NK-92 treated with Interleukin-12 subunit alpha and Interleukin-12 subunit beta, amount 100 ng/mL, for 24 hours (cell line): ENCODE results near the gene NBEAL2.

Experiments
- DNase-seq: peaks from one replicate; lab custom pipeline; 2025; lab: John Stamatoyannopoulos, UW

The NBEAL2 gene

GRCh38 chr3:47000922-47001730, 21.7 kb downstream of the NBEAL2 start:
- DNase-seq: no peak

GRCh38 chr3:47001731-47002170, 22.3 kb downstream of the NBEAL2 start:
- DNase-seq: no peak

GRCh38 chr3:47002171-47003055, 22.9 kb downstream of the NBEAL2 start:
- no peak for DNase-seq

GRCh38 chr3:47003056-47003410, 23.6 kb downstream of the NBEAL2 start:
- no peak for DNase-seq

- DNase-seq: no peak
Measured at GRCh38 chr3:47003461-47004368, 24.2 kb downstream of the NBEAL2 start.

- DNase-seq: no peak
Measured at GRCh38 chr3:47004369-47005211, 25.1 kb downstream of the NBEAL2 start.

- DNase-seq: no peak
Measured at GRCh38 chr3:47005212-47006144, 26.0 kb downstream of the NBEAL2 start.

- no peak for DNase-seq
Measured at GRCh38 chr3:47006145-47006651, 26.7 kb downstream of the NBEAL2 start.

- DNase-seq: no peak
Measured at GRCh38 chr3:47007001-47007400, 27.5 kb downstream of the NBEAL2 start.

- DNase-seq: no peak
Measured at GRCh38 chr3:47007482-47008233, 28.2 kb downstream of the NBEAL2 start.

GRCh38 chr3:47008234-47008796, 28.8 kb downstream of the NBEAL2 start:
- DNase-seq: no peak

- DNase-seq: no peak
Measured at GRCh38 chr3:47008851-47009224, 29.4 kb downstream of the NBEAL2 start.

GRCh38 chr3:47009225-47010110, 30.0 kb downstream of the NBEAL2 start:
- no peak for DNase-seq

GRCh38 chr3:47010111-47010712, 30.7 kb downstream of the NBEAL2 start:
- DNase-seq: no peak

- DNase-seq: no peak
Measured at GRCh38 chr3:47010910-47011309, 31.4 kb downstream of the NBEAL2 start.

- no peak for DNase-seq
Measured at GRCh38 chr3:47011371-47011770, 31.9 kb downstream of the NBEAL2 start.
